ENCODE data around the gene BAG3.

Gene BAG3

DNA sequence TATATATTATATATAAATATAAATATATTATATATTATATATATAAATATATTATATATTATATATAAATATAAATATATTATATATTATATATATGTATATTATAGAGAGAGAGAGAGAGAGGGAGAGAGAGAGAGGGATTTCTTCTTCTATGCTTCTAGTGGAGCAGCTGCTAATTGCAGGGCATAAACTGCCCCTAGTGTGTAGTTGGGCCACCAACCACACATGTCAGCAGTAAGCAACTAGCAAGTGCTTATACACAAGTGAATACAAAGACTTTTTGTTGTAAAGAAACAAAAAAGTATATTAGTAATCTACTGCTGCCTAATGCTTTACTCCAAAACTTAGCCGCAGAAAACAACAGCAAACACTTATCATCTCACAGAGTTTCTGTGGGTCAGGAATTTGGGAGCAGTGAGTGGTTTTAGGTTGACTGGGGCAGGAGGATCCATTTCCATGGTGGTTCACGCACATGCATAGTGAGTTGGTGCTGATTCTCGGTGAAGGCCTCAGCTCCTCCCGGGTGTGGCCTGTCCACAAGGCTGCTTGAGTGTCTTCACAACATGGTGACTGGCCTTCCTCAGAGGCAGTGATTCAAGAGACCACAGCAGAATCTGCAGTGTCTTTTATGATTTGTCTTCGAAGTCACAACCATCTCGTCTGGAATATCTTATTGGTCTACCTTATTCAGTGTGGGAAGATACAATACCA is 25.5 kb upstream of the BAG3 start:
- H3K4me3 ChIP-seq (ENCODE audit: low read length) = no peak overlapping the region
- TF ChIP-seq ZNF274 (IDR thresholded peaks at IDR 0.05; ENCODE audit: low read depth, low read length) = no peak

DNA sequence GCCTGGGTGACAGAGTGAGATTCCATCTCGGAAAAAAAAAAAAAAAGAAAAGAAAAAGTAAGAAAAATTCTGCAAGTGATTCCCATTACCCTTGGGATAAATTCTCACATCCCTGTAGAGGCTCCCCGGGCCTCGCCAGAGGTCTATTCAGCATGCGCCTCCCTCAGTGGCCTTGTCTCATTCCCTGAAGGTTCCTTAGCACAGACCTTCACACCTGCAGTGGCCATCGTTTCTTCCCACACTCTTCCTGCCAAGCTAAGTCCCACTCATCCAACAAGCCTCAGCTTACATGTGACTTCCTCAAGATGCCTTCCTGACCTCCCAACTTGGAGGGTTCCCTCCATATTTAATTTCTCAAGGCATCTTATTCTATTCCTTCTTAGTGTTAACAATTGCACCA is 20.9 kb upstream of the BAG3 start:
- no peak for TF ChIP-seq ZNF274 (IDR thresholded peaks at IDR 0.05; ENCODE audit: low read depth, low read length)
- H3K4me3 ChIP-seq (ENCODE audit: low read length) = no peak overlapping the region

DNA sequence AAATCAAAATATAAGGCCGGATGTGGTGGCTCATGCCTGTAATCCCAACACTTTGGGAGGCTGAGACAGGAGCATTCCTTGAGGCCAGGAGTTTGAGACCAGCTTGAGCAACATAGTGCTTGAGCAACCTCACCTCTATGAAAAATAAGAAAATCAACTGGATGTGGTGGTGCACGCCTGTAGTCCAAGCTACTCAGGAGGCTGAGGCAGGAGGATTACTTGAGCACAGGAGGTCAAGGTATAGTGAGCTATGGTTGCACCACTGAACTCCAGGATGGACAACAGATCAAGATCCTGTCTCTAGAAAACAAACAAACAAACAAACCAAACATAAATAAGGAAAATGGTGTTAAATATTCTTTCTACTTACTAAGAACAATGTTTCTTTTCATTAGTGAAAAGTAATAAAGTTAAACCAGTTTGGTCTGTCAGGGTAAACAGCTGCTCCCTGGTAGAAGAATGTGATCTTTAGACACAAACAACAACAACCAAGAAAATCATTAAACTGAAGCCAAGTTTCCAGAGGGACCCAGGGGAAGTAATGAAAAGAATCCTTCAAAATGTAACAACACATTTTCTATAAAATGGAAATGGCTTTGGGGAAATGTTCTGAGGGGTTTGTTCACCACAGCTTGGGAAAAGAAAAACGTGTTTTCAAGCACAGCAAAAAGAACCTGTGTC is 17.5 kb upstream of the BAG3 start:
- no peak for TF ChIP-seq ZNF274 (IDR thresholded peaks at IDR 0.05; ENCODE audit: low read depth, low read length)
- H3K4me3 ChIP-seq (ENCODE audit: low read length) = no peak overlapping the region

DNA sequence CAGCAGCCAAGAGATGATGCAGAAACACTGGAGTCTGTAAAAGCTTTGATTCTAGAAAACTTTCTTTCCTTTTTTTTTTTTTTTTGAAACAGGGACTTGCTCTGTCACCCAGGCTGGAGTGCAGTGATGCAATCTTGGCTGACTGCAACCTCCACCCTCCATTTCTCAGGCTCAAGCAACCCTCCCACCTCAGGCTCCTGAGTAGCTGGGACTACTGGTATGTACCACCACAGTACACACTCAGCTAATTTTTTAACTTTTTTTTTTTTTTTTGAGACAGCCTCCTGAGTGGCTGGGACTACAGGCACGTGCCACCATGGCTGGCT is 17.0 kb upstream of the BAG3 start:
- H3K4me3 ChIP-seq (ENCODE audit: low read length) = no peak overlapping the region
- no peak for TF ChIP-seq ZNF274 (IDR thresholded peaks at IDR 0.05; ENCODE audit: low read depth, low read length)

DNA sequence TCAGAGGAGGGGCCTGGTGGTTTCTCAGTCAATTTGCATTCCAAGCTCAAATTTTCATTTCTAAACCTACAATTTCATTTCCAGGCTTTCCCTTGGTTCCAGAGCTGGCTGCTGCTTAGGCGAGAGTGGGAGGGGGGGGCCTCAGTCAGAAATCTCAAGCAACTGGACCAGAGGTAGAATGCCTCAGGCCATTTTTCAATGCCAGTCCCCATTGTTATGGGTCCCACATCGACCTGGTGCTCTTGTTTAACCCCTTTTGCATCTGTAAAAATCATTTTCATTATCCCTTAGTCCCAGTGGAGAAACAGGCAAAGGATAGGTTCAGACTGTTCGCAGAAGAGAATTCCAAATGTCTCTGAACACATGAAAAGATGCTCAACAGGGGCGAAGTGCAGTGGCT is 13.5 kb upstream of the BAG3 start:
- H3K4me3 ChIP-seq (ENCODE audit: low read length) = no peak overlapping the region
- TF ChIP-seq ZNF274 (IDR thresholded peaks at IDR 0.05; ENCODE audit: low read depth, low read length) = no peak

DNA sequence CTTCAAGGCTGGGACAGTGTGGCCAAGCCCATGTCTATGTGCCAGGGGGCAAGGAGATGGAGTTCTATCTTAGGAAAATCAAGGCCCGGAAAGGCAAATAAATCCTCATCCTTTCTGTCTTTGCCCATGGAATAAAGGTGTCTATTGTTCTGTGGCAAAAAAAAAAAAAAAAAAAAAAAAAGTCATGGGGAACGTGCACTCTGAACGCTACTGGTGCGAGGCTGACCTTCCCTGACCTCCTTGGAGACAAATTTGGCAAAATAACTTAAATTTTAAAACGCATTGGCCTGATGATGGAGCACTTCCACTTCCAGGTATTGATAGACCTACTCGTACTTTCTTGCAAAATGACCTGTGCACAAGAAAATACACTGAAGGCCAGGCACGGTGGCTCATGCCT is 12.2 kb upstream of the BAG3 start:
- no peak for TF ChIP-seq ZNF274 (IDR thresholded peaks at IDR 0.05; ENCODE audit: low read depth, low read length)
- no peak overlapping the region for H3K4me3 ChIP-seq (ENCODE audit: low read length)

DNA sequence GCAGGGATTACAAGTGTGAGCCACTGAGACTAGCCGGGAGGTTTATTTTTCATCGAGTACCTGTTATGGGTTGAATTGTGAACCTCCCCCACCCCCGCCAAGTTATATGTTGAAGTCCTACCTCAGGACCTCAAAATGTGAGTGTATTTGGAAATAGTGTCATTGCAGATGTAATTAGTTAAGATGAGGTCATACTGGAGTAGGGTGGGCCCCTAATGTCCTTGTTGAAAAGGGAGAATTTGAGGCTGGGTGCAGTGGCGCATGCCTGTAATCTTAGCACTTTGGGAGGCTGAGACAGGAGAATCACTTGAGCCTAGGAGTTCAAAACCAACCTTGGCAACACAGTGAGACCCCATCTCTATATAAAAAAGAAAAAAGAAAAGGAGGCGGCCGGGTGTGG is 10.8 kb upstream of the BAG3 start:
- no peak for TF ChIP-seq ZNF274 (IDR thresholded peaks at IDR 0.05; ENCODE audit: low read depth, low read length)

DNA sequence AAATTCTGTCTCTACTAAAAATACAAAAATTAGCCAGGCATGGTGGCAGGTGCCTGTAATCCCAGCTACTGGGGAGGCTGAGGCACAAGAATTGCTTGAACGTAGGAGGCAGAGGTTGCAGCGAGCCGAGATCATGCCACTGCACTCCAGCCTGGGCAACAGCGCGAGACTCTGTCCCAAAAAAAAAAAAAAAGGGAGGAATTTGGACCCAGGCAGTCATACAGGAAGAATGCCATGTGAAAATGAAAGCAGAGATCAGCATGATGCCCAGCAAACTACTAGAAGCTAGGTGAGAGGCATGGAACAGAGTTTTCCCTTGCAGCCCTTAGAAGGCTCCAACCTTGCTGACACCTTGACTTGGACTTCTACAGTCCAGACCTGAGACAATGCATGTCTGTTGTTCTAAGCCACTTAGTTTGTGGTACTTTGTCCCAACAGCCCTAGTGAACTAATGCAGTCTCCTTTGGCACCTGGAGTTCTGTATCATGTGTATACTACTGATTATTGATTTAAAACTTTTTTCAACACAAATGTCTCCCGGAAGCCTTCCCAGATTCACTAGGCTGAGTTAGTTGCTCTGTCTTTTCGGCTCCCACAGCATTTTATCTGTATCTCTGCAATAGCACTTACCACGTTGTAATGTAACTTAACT is 10.2 kb upstream of the BAG3 start:
- no peak for TF ChIP-seq ZNF274 (IDR thresholded peaks at IDR 0.05; ENCODE audit: low read depth, low read length)
- H3K4me3 ChIP-seq (ENCODE audit: low read length) = no peak overlapping the region

More for the DNA sequence above, 10.8 kb upstream of the BAG3 start:
- H3K4me3 ChIP-seq (ENCODE audit: low read length) = no peak overlapping the region

DNA sequence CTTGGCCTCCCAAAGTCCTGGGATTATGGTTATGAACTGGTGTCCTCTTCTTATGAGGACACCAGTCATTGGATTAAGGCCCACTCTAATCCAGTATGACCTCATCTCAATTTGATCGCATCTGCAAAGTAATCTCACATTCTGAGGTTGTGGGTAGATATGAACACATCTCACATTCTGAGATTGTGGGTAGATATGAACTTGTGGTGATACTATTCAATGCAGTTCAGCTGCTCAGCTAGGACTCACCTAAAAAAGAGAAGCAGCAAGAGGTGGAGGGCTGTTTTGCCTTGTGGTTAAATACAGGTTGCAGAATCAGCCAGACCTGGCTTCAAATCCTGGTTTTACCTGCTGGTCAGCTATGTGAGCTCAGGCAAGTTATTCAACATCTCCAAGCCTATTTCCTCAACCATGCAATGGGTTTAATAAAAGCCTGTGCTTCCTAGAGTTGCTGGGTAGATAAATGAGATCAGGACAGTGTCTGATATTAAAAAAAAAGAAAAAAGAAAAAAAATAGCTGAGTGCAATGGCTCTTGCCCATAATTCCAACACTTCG is 8.5 kb upstream of the BAG3 start:
- no peak for TF ChIP-seq ZNF274 (IDR thresholded peaks at IDR 0.05; ENCODE audit: low read depth, low read length)
- no peak overlapping the region for H3K4me3 ChIP-seq (ENCODE audit: low read length)

DNA sequence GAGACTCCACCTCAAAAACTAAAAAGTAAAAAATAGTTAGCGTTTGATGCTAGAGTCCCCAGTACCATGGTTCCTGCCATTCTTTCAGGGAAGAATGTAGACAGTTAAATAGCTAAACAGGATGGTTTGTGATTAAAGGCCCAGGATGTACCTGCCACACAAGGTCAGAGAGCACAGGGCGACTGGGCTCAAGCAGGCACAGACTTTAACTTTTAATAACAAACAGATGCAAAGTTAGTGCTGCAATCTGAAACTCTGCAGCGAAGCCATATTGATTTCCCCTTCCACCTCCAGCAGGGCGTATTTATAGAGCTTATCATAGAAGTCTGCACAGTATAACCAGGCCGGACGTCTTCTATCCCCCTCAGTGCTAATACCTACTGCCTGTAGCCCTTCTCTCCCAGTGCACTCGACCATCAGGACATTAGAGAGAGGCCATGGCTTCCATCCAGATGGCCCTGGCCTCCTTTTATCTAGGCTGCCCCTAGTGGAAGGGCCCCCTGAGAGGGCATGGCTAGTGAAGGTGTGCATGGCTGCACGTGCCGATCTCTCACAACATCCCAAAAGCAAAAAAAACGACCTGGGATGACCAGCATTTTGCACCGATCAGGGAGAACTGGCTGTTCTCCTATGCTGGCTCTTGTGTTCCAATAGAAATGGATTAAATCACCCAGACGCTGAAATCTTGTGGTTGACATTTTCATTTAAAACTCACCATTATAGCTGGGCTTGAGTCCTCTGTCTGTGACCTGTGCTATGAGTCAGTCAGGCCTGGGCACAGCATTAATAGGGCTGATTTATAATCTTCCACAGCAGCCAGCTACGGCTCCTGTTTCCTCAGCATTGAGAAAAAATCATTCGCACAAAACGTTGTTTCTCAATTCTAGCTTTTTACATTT is 7.6 kb upstream of the BAG3 start:
- H3K4me3 ChIP-seq (ENCODE audit: low read length) = no peak overlapping the region
- TF ChIP-seq ZNF274 (IDR thresholded peaks at IDR 0.05; ENCODE audit: low read depth, low read length) = no peak

DNA sequence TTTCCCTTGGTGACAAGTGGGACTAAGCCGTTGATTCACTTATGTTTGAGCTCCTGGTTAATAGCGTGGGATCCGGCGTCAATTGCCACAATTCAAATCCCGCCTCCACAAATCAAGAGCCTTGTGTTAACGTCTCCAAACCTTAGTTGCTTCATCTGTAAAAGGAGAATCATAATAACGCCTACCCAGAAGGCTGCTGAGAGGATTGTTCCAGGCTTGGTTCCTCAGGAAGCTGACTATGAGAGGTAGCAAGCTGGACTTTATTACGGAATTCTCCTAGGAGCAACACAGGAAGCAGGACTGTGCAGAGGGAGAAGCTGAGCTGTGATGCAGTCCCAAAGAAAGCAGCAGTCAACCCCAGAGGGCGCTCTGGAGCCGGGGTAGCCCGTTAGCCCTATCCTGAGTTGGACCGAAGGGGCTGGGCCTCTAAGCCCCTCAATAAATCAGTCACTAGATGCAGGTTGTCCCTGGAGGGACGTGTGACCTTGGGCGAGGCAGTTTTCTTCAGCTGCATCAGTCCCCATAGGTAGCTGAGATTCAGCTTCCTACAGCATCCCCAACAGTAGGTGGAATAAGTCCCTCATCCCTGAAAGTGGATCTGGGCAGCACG is 6.9 kb upstream of the BAG3 start:
- no peak overlapping the region for H3K4me3 ChIP-seq (ENCODE audit: low read length)
- TF ChIP-seq ZNF274 (IDR thresholded peaks at IDR 0.05; ENCODE audit: low read depth, low read length) = no peak

DNA sequence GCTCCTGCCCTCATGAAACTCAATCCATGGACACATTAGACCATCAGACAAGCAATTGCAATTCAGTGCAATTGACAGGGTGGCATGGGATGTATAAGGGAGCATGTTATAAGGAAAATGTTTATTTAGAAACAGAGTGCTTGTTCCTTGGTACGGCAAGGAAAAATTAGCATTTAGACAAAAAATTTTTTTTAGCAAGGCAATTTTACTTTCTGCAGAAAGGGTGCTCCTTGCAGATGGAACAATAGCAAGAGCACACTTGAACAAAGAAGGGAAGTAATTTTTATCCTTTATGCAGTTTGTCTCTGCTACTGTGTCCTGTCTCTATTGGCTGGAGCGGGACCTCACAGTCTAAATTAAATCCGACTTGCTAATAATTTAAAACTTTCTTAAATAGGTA is 6.2 kb upstream of the BAG3 start:
- no peak for TF ChIP-seq ZNF274 (IDR thresholded peaks at IDR 0.05; ENCODE audit: low read depth, low read length)
- no peak overlapping the region for H3K4me3 ChIP-seq (ENCODE audit: low read length)

DNA sequence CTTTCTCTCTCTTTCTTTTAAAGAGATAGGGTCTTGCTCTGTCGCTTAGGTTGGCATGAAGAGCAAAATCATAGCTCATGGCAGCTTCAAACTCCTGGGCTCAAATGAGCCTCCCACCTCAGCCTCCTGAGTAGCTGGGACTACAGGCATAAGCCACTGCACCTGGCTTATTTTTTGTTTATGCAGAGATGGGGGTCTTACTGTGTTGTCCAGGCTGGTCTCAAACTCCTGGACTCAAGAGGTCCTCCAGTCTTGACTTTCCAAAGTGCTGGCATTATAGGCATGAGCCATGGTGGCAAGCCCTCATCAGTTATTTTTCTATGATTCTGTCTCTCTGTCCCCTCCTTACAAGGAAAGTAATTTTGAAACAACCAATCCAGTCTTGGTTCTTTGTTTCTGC is 1.1 kb upstream of the BAG3 start:
- TF ChIP-seq ZNF274 (IDR thresholded peaks at IDR 0.05; ENCODE audit: low read depth, low read length) = no peak
- H3K4me3 ChIP-seq (ENCODE audit: low read length) = no peak overlapping the region
